ENCODE data around the gene MPRIP. TPM values are rescaled to one million over a fixed set of nuclear protein-coding genes. Genes with fewer than 3 reads are reported as not detected.

The MPRIP gene
- total RNA-seq, 1 experiment from 2014 or later = 132 TPM

DNA sequence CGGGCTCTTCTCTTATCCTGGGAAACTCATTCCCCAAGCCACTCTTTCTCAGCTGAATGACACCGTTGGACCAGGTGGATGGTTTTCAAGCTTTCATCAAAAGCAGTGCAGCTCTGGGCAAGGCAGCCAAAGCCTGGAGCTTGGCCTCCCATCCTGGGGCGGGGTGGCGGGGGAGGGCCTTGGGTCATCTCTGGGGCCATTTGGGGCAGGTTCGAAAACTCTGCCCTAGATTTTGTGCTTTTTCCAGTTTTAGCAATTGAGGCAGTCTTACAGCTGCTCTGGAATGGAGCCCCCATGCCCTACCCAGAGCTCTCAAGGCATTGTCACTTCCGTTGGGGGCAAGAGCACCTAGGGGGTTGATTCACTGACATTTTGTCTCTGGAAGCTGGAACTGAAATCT lies 9.1 kb downstream of the MPRIP start:
- no peak overlapping the region for H2BK120ac ChIP-seq (ENCODE audit: low read depth, low read length, poor library complexity, severe bottlenecking)
- H2BK20ac ChIP-seq (ENCODE audit: low read depth, low read length, poor library complexity, severe bottlenecking) = no peak overlapping the region
- H4K5ac ChIP-seq (ENCODE audit: insufficient read length, low read depth, low read length) = no peak overlapping the region
- peaks cover 9% of the 10 kb centered on the region for H3K79me1 ChIP-seq (ENCODE audit: insufficient read depth, low read depth, low read length, poor library complexity, severe bottlenecking)
- no peaks in the 10 kb centered on the region for H4K20me1 ChIP-seq (ENCODE audit: control insufficient read depth, insufficient read depth, insufficient read length)
- no CpG with 5 or more reads among the region's 6 CpGs for WGBS (ENCODE audit: extremely low coverage, insufficient read length, low lambda C conversion rate)
- H3K23me2 ChIP-seq (ENCODE audit: insufficient read length, low read depth, low read length, poor library complexity, severe bottlenecking) = no peaks in the 10 kb centered on the region
- H4K91ac ChIP-seq (ENCODE audit: insufficient read length, low read depth, low read length) = no peak overlapping the region
- TF ChIP-seq, protein P1, sequence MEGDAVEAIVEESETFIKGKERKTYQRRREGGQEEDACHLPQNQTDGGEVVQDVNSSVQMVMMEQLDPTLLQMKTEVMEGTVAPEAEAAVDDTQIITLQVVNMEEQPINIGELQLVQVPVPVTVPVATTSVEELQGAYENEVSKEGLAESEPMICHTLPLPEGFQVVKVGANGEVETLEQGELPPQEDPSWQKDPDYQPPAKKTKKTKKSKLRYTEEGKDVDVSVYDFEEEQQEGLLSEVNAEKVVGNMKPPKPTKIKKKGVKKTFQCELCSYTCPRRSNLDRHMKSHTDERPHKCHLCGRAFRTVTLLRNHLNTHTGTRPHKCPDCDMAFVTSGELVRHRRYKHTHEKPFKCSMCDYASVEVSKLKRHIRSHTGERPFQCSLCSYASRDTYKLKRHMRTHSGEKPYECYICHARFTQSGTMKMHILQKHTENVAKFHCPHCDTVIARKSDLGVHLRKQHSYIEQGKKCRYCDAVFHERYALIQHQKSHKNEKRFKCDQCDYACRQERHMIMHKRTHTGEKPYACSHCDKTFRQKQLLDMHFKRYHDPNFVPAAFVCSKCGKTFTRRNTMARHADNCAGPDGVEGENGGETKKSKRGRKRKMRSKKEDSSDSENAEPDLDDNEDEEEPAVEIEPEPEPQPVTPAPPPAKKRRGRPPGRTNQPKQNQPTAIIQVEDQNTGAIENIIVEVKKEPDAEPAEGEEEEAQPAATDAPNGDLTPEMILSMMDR (conservative IDR thresholded peaks at IDR 0.05) = no peak
- no peak overlapping the region for H2AFZ ChIP-seq (ENCODE audit: low read length)
- no peak overlapping the region for H4K8ac ChIP-seq (replicated peaks; ENCODE audit: insufficient read length, low read depth, low read length)
- Mint-ChIP-seq H3K27ac (no peak overlapping the region), H3K4me1 (peaks cover 19 to 24% of the 10 kb centered on the region in 2 experiments), H3K4me3 (no peak overlapping the region), H3K36me3 (ENCODE audit: insufficient read depth in 1 of 3, low read depth in 3 of 3) (peaks cover 0 to 2% (median under 1%) of the 10 kb centered on the region in 3 experiments; a peak in 5 of 7 replicates), H3K27me3 (ENCODE audit: low read depth) (no peaks in the 10 kb centered on the region), H3K9me3 (no peaks in the 10 kb centered on the region)
- H3K4ac ChIP-seq (ENCODE audit: low read depth, low read length) = no peak overlapping the region
- no peak overlapping the region for H3K4me2 ChIP-seq (ENCODE audit: insufficient read depth, insufficient read length, low read length)
- no peaks in the 10 kb centered on the region for H3K27me3 ChIP-seq (ENCODE audit: insufficient read depth, low read length)
- no peak overlapping the region for H2AK5ac ChIP-seq (ENCODE audit: insufficient read length, low read length)
- no peaks in the 10 kb centered on the region for H3K9me3 ChIP-seq (ENCODE audit: control insufficient read depth, low read depth, low read length)
- no peak for DNase-seq
- H3K23ac ChIP-seq (ENCODE audit: insufficient read length, low read depth, low read length) = no peak overlapping the region
- no peak overlapping the region for H3K27ac ChIP-seq (ENCODE audit: insufficient read length, low read depth, low read length)
- H3T11ph ChIP-seq (ENCODE audit: low read length) = no peak overlapping the region
- H3K18ac ChIP-seq (ENCODE audit: insufficient read length, low read depth, low read length) = no peak overlapping the region
- no peak overlapping the region for H2BK5ac ChIP-seq (ENCODE audit: insufficient read length, low read length)
- no peak overlapping the region for H2BK15ac ChIP-seq (ENCODE audit: low read depth, low read length)
- H3K56ac ChIP-seq (ENCODE audit: insufficient read length, low read depth, low read length) = no peak overlapping the region
- no peaks in the 10 kb centered on the region for H3K4me1 ChIP-seq (ENCODE audit: insufficient read depth, low read length)
- no peak overlapping the region for H3K9ac ChIP-seq (ENCODE audit: extremely low read depth, insufficient read length, low read length)
- H3K79me2 ChIP-seq (ENCODE audit: insufficient read depth, low read length) = peaks cover 14% of the 10 kb centered on the region; the same call in 1 of the 2 replicates
- H2BK12ac ChIP-seq (ENCODE audit: insufficient read length, low read depth, low read length) = no peak overlapping the region
- H3K14ac ChIP-seq (ENCODE audit: insufficient read depth, low read length) = no peak overlapping the region; the same call in 1 of the 2 replicates

Data from H9 (cell line).